HuH-7 (cell line): Measurements from ENCODE around the gene MOB3A.
A peak's percentile ranks its signal among the peaks of the same experiment; 100 is the strongest.

Experiments used
- DNase-seq: peaks from one replicate; pipeline ENCODE4 v3.0.0; 2011; ENCODE audit warnings: low spot score

The MOB3A gene

GRCh38 chr19:2059422-2060201, 36.5 kb downstream of the MOB3A start:
- peak; percentile 73 for DNase-seq

DNA sequence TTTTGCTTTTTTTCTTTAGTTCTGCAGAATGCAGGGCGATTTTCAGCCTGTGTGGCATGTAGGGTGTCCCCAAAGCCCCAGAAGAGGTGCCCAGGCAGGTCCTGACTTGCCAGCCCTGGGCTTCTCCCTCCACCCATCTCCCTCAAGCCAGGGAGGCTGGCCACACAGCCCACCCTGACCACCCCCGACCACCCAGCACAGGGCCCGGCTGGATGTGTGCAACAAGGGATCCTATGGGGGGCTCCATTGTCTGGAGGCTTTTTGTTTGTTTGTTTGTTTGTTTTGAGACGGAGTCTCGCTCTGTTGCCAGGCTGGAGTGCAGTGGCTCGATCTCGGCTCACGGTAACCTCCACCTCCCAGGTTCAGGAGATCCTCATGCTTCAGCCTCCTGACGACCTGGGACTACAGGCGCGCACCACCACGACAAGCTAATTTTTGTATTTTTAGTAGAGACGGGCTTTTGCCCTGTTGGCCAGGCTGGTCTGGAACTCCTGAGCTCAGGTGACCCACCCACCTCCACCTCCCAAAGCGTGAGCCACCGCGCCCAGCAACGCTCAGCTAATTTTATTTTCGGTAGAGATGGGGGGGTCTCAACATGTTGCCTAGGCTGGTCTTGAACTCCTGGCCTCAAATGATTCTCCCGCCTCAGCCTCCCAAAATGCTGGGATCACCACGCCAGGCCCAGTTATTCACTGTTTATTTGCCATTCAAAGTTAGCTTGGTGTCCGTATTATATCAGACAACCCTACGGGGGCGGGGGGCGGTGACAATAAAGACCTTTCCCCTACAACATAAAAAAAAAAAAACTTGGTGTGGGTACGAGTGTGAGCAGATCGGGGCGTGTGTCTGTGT, 37.3 kb downstream of the MOB3A start:
- no peak for DNase-seq

GRCh38 chr19:2057484-2058469, 38.3 kb downstream of the MOB3A start:
- DNase-seq: no peak

GRCh38 chr19:2056837-2057192, 39.3 kb downstream of the MOB3A start:
- DNase-seq: no peak

GRCh38 chr19:2055931-2056836, 39.9 kb downstream of the MOB3A start:
- DNase-seq: no peak

GRCh38 chr19:2054763-2055162, 41.4 kb downstream of the MOB3A start:
- no peak for DNase-seq

GRCh38 chr19:2053601-2054389, 42.3 kb downstream of the MOB3A start:
- DNase-seq: no peak

- no peak for DNase-seq
Measured at GRCh38 chr19:2051773-2052704, 44.1 kb downstream of the MOB3A start.

DNA sequence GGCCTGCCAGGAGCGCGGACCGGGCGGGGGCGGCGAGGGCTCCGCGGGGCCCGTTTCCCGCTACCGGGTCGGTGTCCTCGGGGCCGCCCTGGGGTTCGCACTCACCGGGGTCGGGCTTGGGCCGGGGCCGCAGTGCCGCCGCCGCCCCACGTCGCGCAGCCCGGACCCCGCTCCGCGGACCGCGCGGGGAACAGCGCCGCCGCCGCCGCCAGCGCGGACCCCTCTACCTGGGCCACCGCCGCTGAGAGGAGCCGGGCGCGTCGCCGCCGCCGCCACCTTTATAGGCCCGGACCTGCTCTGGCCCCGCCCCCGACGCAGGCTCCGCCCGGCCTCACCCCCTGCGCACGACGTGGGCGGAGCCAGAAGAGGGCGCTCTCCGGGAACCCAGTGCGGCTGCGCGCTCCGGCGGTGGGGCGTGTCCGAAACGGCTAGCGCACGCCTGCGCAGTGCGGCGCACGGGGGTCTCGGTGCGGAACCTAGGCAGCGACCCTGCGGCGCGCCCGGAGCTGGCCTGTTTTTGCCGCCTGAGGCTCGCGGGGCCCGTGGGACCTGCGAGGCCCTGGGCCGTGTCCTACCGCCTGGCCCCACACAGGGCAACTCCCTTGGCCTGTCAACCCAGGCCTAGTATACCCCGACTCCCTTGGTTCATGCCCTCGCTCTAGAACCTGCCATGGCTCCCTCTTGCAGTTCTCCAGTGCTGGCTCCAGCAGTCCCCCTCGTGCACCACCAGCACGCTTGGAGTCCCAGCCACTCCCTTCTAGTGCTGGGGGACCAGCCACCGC, 44.9 kb downstream of the MOB3A start, which contains the start of gene MKNK2:
MKNK2 (minus strand) TSS at position 254 of the 782 bp plus-strand sequence. CDS start 393 bp downstream, outside the sequence.
- DNase-seq: peak; percentile 84

DNA sequence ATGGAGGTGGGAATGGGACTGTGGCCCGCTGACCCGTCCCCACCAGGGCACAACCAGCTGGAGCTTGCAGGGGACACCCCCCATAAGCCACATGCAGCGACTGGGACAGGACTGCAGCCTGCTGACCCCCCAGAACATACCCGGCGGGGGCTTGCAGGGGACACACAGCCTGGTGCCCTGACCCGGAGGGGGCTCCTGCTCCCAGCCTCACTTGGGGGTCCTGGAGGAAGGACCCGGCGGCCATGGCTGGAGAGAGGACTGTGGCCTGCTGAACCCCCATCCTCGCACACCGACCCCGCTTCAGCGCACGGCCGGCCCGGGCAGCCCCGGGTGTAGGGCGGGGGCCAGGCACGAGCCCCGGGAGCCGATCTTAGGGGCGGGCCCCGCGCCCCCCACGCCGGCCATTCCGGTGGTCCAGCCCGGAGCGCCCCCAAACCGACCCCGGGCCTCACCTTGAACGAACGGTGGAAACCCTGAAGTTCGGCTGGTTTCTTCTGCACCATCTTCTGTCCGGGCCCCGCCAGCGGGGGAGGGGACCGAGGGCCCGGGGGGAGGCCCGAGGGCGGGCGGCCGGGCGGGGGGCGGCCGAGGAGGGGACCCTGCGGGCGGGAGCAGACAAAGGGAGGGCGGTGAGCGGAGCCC, 45.7 kb downstream of the MOB3A start:
- no peak for DNase-seq

GRCh38 chr19:2049741-2050348, 46.3 kb downstream of the MOB3A start:
- peak; percentile 89 for DNase-seq

DNA sequence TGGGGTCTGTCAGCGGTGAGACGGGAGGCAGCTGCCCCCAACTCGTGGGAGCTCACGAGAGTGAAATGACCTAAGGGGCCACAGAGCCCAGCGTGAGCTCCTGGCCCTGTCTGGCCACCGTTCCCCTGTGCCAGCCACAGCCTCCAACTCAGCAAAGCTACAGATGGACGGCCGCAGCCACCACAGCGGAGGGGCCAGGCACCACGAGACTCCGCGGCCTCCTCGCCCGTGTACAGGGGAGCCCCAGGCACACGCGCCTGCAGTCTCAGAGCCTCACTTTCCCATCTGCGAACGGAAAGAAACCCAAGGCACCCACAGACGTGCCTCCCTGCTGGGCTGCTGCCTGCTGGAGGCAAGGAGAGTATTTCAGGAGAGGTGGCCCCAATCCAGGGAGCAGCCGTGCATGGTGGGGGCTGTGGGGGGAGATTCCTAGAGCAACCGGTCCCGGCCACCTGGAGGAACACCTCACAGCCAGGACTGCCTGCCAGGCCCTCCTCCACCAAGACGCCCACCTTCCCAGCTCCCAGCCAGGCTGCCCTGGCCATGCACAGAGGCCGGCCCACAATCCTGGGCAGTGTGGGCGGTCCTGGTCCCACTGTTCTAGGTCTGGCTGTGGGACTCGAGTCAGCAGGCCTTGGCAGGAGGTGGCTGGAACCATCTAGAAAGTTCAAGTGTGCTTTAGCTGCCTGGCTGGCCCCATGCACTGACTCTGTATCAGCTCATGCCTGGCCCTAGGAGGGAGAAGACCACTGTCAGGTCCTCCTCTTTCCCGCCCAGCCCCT, 47.0 kb downstream of the MOB3A start:
- DNase-seq: no peak

GRCh38 chr19:2048104-2048958, 47.8 kb downstream of the MOB3A start:
- DNase-seq: no peak

DNA sequence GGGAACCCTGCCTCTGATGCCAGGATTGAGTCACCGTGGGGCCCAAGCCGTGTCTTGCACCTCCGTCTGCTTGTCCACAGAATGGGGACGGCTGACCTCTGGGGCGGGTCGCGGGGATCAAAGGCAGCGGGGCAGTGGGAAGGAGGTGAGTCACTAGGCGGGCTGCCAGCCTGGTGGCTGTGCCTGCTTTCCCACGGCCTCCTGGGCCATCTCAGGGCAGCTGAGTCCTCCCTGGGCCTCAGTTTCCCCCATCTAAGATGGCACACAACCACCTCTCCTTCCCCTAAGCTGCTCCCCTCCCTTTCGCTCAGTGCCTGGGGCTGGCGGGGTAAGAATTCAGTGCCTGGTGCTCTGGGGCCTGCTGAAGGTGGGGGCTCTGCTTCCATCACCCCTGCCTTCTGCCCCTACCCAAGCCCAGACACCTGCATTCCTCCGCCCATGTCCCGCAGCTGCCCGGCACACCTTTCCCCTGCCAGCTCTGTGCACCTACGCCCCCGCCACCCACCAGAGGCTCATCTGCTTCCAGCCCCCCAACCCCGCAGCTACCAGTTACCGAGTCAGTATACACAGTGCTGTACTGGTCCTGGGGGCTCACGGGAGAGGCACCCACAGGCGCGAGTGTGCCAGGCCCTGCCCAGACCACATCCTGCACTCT, 48.5 kb downstream of the MOB3A start:
- no peak for DNase-seq

- DNase-seq: no peak
Measured at GRCh38 chr19:2047076-2047448, 49.1 kb downstream of the MOB3A start.
